OCI-LY3 (cell line): ENCODE results near the gene LAMB4.

ENCODE experiments used
- H2AFZ ChIP-seq: fragments of 200-600, 300-600 bp; shearing (Covaris generic); 2 replicates; pipeline ENCODE4 v1.6.0; 2014; ENCODE audit warnings: antibody characterized with exemption, low read depth, low read length
- H3K27ac ChIP-seq: fragments of 200-600, 300-600 bp; sonication (generic); 2 replicates; pipeline ENCODE4 v1.5.1; 2014; ENCODE audit warnings: mild to moderate bottlenecking, low read length, moderate library complexity, mixed read lengths
- H3K27me3 ChIP-seq: fragments of 200-600, 300-600 bp; sonication (generic); 2 replicates; pipeline ENCODE4 v1.6.1; 2014; ENCODE audit warnings: low read depth, low read length, mixed read lengths
- H3K36me3 ChIP-seq: fragments of 200-600, 300-600 bp; sonication (generic); replicated peaks from 2 replicates; pipeline ENCODE3; 2014; ENCODE audit warnings: low read depth, low read length, mixed read lengths
- H3K4me1 ChIP-seq: fragments of 300-600, 200-600 bp; sonication (generic); 2 replicates; pipeline ENCODE4 v1.6.1; 2014; ENCODE audit warnings: low read length, mixed read lengths
- H3K4me2 ChIP-seq: fragments of 200-600, 300-600 bp; sonication (generic); 2 replicates; pipeline ENCODE4 v1.6.1; 2014; ENCODE audit warnings: low read length, mixed read lengths
- H3K4me3 ChIP-seq: fragments of 300-600, 200-600 bp; sonication (generic); 2 replicates; pipeline ENCODE4 v1.5.1; 2014; ENCODE audit warnings: antibody characterized with exemption, mild to moderate bottlenecking, low read length, moderate library complexity
- H3K79me2 ChIP-seq: fragments of 300-600, 200-600 bp; shearing (Covaris generic); 2 replicates; pipeline ENCODE4 v1.6.1; 2014; ENCODE audit warnings: mild to moderate bottlenecking, low read length, mixed read lengths
- H3K9ac ChIP-seq: fragments of 300-600, 200-600 bp; shearing (Covaris generic); 2 replicates; pipeline ENCODE4 v1.6.0; 2014; ENCODE audit warnings: mild to moderate bottlenecking, low read length, moderate library complexity
- H3K9me3 ChIP-seq: fragments of 200-600, 300-600 bp; shearing (Covaris generic); 2 replicates; pipeline ENCODE4 v1.6.1; 2014; ENCODE audit warnings: low read length, mixed read lengths; ENCODE audit not compliant: insufficient read depth
- H4K20me1 ChIP-seq: fragments of 200-600, 300-600 bp; sonication (generic); 2 replicates; pipeline ENCODE4 v1.6.1; 2016; ENCODE audit warnings: low read length, mixed read lengths; ENCODE audit not compliant: insufficient read depth
- EZH2phosphoT487 ChIP-seq: fragments of 200-600 bp; shearing (Covaris generic); IDR thresholded peaks from 2 replicates; pipeline ENCODE4 v1.6.1; 2018; ENCODE audit warnings: antibody characterized with exemption, mixed run types, low read depth
- TF ChIP-seq, protein P1 (sequence below): fragments of 200-600, 300-600 bp; sonication (generic); IDR thresholded peaks from 2 replicates; pipeline ENCODE4 v1.5.1; 2014; ENCODE audit warnings: antibody characterized with exemption, low read length, low read depth

The LAMB4 gene

DNA sequence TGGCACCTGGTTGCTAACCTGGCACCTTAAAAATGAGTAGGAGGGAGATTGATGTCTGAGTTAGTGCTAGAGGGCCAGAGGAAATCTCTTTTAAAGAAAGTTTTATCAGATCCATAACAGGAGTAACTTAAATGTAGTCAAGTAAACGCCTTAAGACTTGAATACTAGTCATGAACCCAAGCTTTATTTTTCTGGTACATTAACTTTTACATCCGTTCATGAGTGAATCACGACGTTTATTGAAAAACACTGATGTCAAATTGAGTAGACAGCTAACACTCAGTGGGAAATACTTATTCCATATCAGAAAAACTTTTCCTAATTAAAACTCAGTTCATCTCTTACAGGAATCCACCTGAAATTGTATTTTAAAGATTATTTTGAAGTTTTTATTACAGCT lies 120.3 kb downstream of the LAMB4 start:
- Histone ChIP-seq H3K27me3 (no peaks in the 10 kb centered on the region), H3K4me3 (no peak overlapping the region), H3K27ac (no peak overlapping the region)

DNA sequence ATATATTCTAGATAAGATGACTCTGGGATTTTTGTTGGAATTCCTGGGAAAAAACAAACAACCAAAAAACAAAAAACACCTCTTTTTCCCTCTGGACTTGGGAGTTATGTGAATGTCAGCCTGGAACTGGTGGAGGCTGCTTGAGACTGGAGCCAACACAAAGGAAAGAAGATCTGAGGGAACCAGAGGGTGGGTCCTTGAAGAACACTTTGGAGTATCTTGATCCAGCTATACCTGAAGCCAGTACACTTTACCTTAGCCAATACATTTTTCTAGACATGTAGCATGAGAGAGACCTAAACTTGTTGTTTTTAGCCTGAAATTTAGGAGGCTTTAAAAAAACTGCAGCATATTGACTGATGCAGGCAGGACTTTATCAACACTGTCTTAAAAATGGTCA lies 121.3 kb downstream of the LAMB4 start:
- Histone ChIP-seq H3K9ac (no peak overlapping the region), H3K27ac (no peak overlapping the region), H3K4me1 (peaks cover 14% of the 10 kb centered on the region), H3K9me3 (no peaks in the 10 kb centered on the region), H4K20me1 (no peaks in the 10 kb centered on the region), H2AFZ (no peak overlapping the region), H3K27me3 (no peaks in the 10 kb centered on the region), H3K36me3 (no peaks in the 10 kb centered on the region), H3K4me3 (no peak overlapping the region), H3K79me2 (no peaks in the 10 kb centered on the region), H3K4me2 (no peak overlapping the region)
- TF ChIP-seq, protein P1, sequence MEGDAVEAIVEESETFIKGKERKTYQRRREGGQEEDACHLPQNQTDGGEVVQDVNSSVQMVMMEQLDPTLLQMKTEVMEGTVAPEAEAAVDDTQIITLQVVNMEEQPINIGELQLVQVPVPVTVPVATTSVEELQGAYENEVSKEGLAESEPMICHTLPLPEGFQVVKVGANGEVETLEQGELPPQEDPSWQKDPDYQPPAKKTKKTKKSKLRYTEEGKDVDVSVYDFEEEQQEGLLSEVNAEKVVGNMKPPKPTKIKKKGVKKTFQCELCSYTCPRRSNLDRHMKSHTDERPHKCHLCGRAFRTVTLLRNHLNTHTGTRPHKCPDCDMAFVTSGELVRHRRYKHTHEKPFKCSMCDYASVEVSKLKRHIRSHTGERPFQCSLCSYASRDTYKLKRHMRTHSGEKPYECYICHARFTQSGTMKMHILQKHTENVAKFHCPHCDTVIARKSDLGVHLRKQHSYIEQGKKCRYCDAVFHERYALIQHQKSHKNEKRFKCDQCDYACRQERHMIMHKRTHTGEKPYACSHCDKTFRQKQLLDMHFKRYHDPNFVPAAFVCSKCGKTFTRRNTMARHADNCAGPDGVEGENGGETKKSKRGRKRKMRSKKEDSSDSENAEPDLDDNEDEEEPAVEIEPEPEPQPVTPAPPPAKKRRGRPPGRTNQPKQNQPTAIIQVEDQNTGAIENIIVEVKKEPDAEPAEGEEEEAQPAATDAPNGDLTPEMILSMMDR: no peak
- no peak for TF ChIP-seq EZH2phosphoT487

More for the DNA sequence above, 120.3 kb downstream of the LAMB4 start:
- no peaks in the 10 kb centered on the region for H3K79me2 ChIP-seq
- no peak overlapping the region for H3K9ac ChIP-seq
- H3K9me3 ChIP-seq: no peaks in the 10 kb centered on the region
- H3K4me1 ChIP-seq: peaks cover 14% of the 10 kb centered on the region
- H3K4me2 ChIP-seq: peak overlapping the region; percentile 44; the same call in 1 of the 2 replicates
- H3K36me3 ChIP-seq: no peaks in the 10 kb centered on the region
- no peak overlapping the region for H2AFZ ChIP-seq
- TF ChIP-seq, protein P1: no peak
- no peak for TF ChIP-seq EZH2phosphoT487
- H4K20me1 ChIP-seq: no peaks in the 10 kb centered on the region

DNA sequence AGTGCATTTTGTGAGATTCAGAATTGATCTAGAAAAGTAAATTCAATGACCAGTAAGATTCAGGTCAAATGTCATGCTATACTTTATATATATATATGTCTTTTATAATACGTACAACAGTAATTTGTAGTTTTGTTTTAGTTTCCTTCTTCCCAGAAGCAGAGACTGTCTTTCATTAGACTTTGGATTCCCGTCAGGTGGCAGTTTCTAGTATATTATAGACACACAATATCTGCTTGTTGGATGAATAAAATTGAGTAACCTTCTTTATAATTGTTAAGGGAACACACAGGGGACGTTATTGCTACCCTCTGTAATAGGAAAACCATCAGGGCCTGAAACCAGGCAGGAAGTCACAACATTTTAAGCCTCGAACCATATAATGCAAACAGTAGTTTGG lies 121.9 kb downstream of the LAMB4 start:
- Histone ChIP-seq H3K4me3 (no peak overlapping the region), H3K4me1 (peaks cover 14% of the 10 kb centered on the region), H3K27me3 (no peaks in the 10 kb centered on the region), H2AFZ (no peak overlapping the region), H3K36me3 (no peaks in the 10 kb centered on the region), H3K27ac (no peak overlapping the region), H4K20me1 (no peaks in the 10 kb centered on the region), H3K9me3 (no peaks in the 10 kb centered on the region), H3K79me2 (no peaks in the 10 kb centered on the region), H3K4me2 (no peak overlapping the region), H3K9ac (no peak overlapping the region)
- TF ChIP-seq, protein P1: no peak
- TF ChIP-seq EZH2phosphoT487: no peak

DNA sequence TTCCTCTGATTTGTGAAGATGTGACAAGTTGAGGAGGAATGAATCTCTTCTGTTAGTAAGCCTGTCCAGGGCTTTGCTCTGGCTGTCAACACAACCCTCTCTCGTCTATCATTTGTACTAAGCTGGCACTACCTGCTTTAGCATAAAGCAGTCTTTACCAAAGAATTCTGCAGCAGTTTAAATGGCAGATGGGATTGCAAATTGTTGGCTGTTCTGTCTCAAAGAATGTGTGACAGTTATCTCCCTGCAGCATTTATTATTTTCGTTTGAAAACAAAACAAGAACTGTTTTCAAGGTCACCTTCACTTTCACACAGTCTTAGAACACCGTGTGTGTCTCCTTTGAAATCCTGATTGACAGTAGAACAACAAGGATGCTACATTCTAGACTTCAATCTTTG lies 122.4 kb downstream of the LAMB4 start:
- Histone ChIP-seq H3K4me3 (no peak overlapping the region), H4K20me1 (no peaks in the 10 kb centered on the region), H3K9ac (no peak overlapping the region), H3K79me2 (no peaks in the 10 kb centered on the region), H2AFZ (no peak overlapping the region), H3K9me3 (no peaks in the 10 kb centered on the region), H3K4me1 (peaks cover 14% of the 10 kb centered on the region), H3K36me3 (no peaks in the 10 kb centered on the region), H3K27me3 (no peaks in the 10 kb centered on the region), H3K4me2 (no peak overlapping the region), H3K27ac (no peak overlapping the region)
- TF ChIP-seq, protein P1: no peak
- no peak for TF ChIP-seq EZH2phosphoT487
